Left lung (tissue), 10 donors: Measurements from ENCODE around the gene ADAMTS10. TPM values are rescaled to one million over a fixed set of nuclear protein-coding genes. Genes with fewer than 3 reads are reported as not detected.

Source experiments
- ATAC-seq: fragments of 200-7000 bp; cut with Tn5 transposase; one replicate; pipeline ENCODE4 v1.9.1; 2020; ENCODE audit warnings: moderate library complexity
- DNase-seq, 4 donors: peaks; one replicate each; pipeline ENCODE4 v3.0.0-alpha.2; 2013 to 2020
- H3K27ac ChIP-seq, 2 donors: fragments of 200-600 bp; sonication (generic) in 1 of 2; one replicate each; pipeline versions ENCODE4 v1.5.0 to v1.8.0; 2020 to 2021
- H3K27me3 ChIP-seq, 2 donors: fragments of 200-600 bp; sonication (generic) in 1 of 2; one replicate each; pipeline versions ENCODE4 v1.5.0 to v1.8.0; 2020 to 2021
- H3K36me3 ChIP-seq, 2 donors: fragments of 200-600 bp; sonication (generic) in 1 of 2; one replicate each; pipeline versions ENCODE4 v1.5.0 to v1.8.0; 2020 to 2021
- H3K4me1 ChIP-seq, 2 donors: fragments of 200-600 bp; one replicate each; pipeline ENCODE4 v1.8.0; 2021
- H3K4me3 ChIP-seq, 2 donors: fragments of 200-600 bp; sonication (generic) in 1 of 2; one replicate each; pipeline versions ENCODE4 v1.5.0 to v1.8.0; 2020 to 2021; ENCODE audit warnings: mild to moderate bottlenecking in 1 of 2
- H3K9me3 ChIP-seq, 2 donors: fragments of 200-600 bp; sonication (generic) in 1 of 2; one replicate each; pipeline versions ENCODE4 v1.5.0 to v1.8.0; 2020 to 2021
- CTCF ChIP-seq, 2 donors: fragments of 200-600 bp; sonication (generic) in 1 of 2; IDR thresholded peaks; one replicate each; pipeline versions ENCODE4 v1.5.0 to v1.8.0; 2021; ENCODE audit warnings: antibody characterized with exemption in 2 of 2
- intact Hi-C, 2 donors: fragments of 100-400 bp; cut with DNase I; formaldehyde crosslinking; loops; one replicate each; pipeline versions ENCODE4 v1.11.2 to v1.14.2; 2022
- polyA plus RNA-seq, 6 donors: library from polyadenylated mRNA; unstranded; fragments of 120-200 nt; gene quantifications; one replicate each; pipeline ENCODE4 v1.2.1, GENCODE V29; 2013; ENCODE audit not compliant: insufficient read length in 6 of 6
- total RNA-seq, 2 donors: library from RNA; stranded (reverse); fragmentation: NEBNext Ultra II Directional; extraction: Animal tissue kit (Norgen Biotek cat#: 25700); gene quantifications; one replicate each; pipeline ENCODE4 v1.2.1, GENCODE V29; 2021
- donor health status: DM: no; HTN: yes; CAD: no.
- donor health status: DM: no; HTN: no; CAD: no.

Gene ADAMTS10
- total and polyA plus RNA-seq, 8 donors = 18.5 to 72.2 (median 56.9) TPM

DNA sequence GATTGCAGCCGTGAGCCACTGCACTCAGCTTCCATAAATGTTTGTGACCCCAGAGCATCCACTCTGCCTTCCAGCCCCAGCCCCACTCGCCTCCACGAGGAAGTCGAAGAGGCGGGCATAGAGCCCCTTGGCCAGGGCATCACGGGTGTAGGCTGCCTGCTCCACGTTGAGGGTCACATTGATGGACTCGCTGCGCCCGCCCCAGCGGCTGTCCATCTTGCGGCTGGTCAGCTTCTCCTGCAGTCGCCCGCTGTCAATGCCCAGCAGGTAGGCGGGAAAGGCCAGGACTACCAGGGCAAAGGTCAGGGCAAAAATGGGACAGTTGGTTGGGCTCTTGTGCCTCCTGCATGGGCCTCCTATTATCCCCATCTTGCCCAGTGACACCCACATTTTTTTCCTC, 60.4 kb downstream of the ADAMTS10 start:
- Histone ChIP-seq H3K27ac (no peak overlapping the region), H3K9me3 (no peaks in the 10 kb centered on the region), H3K27me3 (no peaks in the 10 kb centered on the region), H3K36me3 (peaks cover 0 to 100% of the 10 kb centered on the region in 2 donors), H3K4me1 (no peaks in the 10 kb centered on the region), H3K4me3 (no peak overlapping the region)
- ATAC-seq (no peak), DNase-seq (no peak)
- no peak for TF ChIP-seq CTCF (IDR thresholded peaks at IDR 0.05)
- intact Hi-C loops = no loop called here

GRCh38 chr19:8545743-8546142, 64.8 kb downstream of the ADAMTS10 start:
- intact Hi-C loops = no loop called here
- H3K27me3 ChIP-seq = no peaks in the 10 kb centered on the region
- no peak overlapping the region for H3K27ac ChIP-seq
- peaks cover 0 to 87% of the 10 kb centered on the region in 2 donors for H3K36me3 ChIP-seq
- TF ChIP-seq CTCF (IDR thresholded peaks at IDR 0.05) = no peak
- peaks cover 0 to 7% of the 10 kb centered on the region in 2 donors for H3K4me1 ChIP-seq
- no peak for DNase-seq
- ATAC-seq = no peak
- H3K9me3 ChIP-seq = no peaks in the 10 kb centered on the region
- H3K4me3 ChIP-seq = no peak overlapping the region

DNA sequence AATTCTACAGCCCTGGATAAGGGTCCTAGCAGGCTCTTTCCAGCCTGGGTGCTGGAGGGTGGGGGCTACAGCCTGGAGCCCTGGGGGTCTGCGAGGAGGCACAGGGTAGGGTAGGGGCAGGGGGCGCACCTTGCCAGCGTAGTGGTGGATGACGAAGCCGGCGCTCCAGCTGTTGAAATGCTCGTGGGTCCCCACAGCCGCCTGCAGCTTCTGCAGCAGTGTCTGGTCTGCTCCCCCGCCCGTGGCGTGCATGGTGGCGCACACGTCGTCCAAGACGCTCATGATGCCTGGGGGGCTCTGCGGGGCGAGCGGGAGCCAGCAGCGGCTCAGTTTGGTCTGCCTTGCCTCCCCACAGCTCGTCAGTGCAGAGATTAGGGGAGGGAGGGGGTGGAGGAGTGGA, 66.3 kb downstream of the ADAMTS10 start:
- DNase-seq = peak in 1 of 4 donors; percentile 77
- Histone ChIP-seq H3K36me3 (peaks cover 0 to 82% of the 10 kb centered on the region in 2 donors), H3K4me1 (peaks cover 0 to 16% of the 10 kb centered on the region in 2 donors), H3K9me3 (no peaks in the 10 kb centered on the region), H3K4me3 (no peak overlapping the region), H3K27me3 (no peaks in the 10 kb centered on the region), H3K27ac (no peak overlapping the region)
- no peak for TF ChIP-seq CTCF (IDR thresholded peaks at IDR 0.05)
- no peak for ATAC-seq
- intact Hi-C loops = no loop called here

DNA sequence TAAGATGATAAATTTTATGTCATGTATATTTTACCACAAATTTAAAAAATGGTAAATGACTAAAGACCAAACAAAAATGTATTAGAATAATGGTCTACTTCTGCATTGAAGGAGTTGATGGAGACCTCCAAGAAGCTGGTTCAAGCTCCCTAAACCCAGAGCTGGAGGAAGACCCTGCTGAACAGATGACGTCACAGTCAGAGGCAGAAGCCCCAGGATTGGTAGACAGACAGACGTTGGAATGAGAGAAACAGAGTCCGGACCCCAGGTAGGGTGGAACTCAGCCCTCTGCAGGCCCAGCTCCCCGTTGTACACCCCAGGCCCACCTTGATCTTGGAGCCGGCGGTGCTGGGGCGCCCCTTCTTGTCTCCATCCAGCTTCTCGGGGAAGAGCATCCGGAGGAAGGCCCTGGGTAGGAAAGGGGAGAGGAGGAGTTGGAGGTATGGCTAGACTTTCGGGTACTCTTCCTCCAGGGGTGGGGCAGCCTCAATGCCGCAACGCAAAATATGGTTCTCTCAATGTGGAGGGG, 70.8 kb downstream of the ADAMTS10 start:
- no peak overlapping the region for H3K4me3 ChIP-seq
- DNase-seq = no peak
- intact Hi-C loops = no loop called here
- no peaks in the 10 kb centered on the region for H3K9me3 ChIP-seq
- no peak overlapping the region for H3K27ac ChIP-seq
- TF ChIP-seq CTCF (IDR thresholded peaks at IDR 0.05) = no peak
- H3K36me3 ChIP-seq = peaks cover 0 to 81% of the 10 kb centered on the region in 2 donors
- H3K27me3 ChIP-seq = no peaks in the 10 kb centered on the region
- peaks cover 0 to 16% of the 10 kb centered on the region in 2 donors for H3K4me1 ChIP-seq
- no peak for ATAC-seq

DNA sequence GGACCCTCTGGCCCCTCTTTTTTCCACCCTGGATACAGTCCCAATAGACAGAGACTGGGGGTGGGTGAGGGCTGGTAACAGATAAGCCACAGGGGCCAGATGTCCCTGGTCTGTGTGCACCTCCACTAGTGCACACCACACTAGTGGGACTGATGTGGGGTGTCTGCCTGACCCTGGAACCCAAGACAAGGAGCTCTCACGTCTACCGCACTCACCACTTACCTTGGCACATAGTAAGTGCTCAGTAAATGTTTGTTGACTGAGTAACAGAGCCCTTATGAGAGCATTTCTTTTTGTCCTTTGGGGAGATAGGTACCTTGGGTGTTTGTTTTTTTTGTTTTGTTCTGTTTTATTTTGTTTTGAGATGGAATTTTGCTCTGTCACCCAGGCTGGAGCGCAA, 73.4 kb downstream of the ADAMTS10 start:
- no peak overlapping the region for H3K27ac ChIP-seq
- no peak overlapping the region for H3K4me3 ChIP-seq
- no peak for ATAC-seq
- no peaks in the 10 kb centered on the region for H3K27me3 ChIP-seq
- intact Hi-C loops = no loop called here
- no peaks in the 10 kb centered on the region for H3K9me3 ChIP-seq
- peaks cover 0 to 16% of the 10 kb centered on the region in 2 donors for H3K4me1 ChIP-seq
- DNase-seq = no peak
- no peak for TF ChIP-seq CTCF (IDR thresholded peaks at IDR 0.05)
- H3K36me3 ChIP-seq = peaks cover 0 to 84% of the 10 kb centered on the region in 2 donors
